ENCODE results near the gene MRPL36.
"Not testable (repeated sequence)": the region's sequence is repeated elsewhere in the genome, so short reads cannot be mapped to it uniquely, and the experiment has no call there.

MRPL36 gene

GRCh38 chr5:1796371-1797102, 3.1 kb downstream of the MRPL36 start:
- no peak for DNase-seq (ENCODE audit: low read depth in 2 of 2)

GRCh38 chr5:1795931-1796330, 3.7 kb downstream of the MRPL36 start:
- DNase-seq (ENCODE audit: low read depth in 2 of 2), result no peak

GRCh38 chr5:1795506-1795905, 4.1 kb downstream of the MRPL36 start:
- DNase-seq (ENCODE audit: low read depth in 2 of 2), result no peak

- no peak for DNase-seq (ENCODE audit: low read depth in 2 of 2)
Observed at GRCh38 chr5:1794901-1795290, 4.7 kb downstream of the MRPL36 start.

GRCh38 chr5:1793966-1794900, 5.4 kb downstream of the MRPL36 start:
- DNase-seq (ENCODE audit: low read depth in 2 of 2), result no peak

GRCh38 chr5:1793301-1793740, 6.3 kb downstream of the MRPL36 start:
- DNase-seq (ENCODE audit: low read depth in 2 of 2), result no peak

GRCh38 chr5:1792842-1793266, 6.8 kb downstream of the MRPL36 start:
- peak; percentile 27 to 60 for DNase-seq (ENCODE audit: low read depth in 2 of 2)

- DNase-seq (ENCODE audit: low read depth in 2 of 2), result no peak
Observed at GRCh38 chr5:1791176-1791575, 8.5 kb downstream of the MRPL36 start.

GRCh38 chr5:1789834-1790471, 9.7 kb downstream of the MRPL36 start:
- no peak for DNase-seq (ENCODE audit: low read depth in 2 of 2)

- DNase-seq (ENCODE audit: low read depth in 2 of 2), result not testable (repeated sequence)
Observed at GRCh38 chr5:1789438-1789833, 10.2 kb downstream of the MRPL36 start.

GRCh38 chr5:1788828-1789227, 10.8 kb downstream of the MRPL36 start:
- DNase-seq (ENCODE audit: low read depth in 2 of 2), result no peak

- no peak for DNase-seq (ENCODE audit: low read depth in 2 of 2)
Observed at GRCh38 chr5:1788200-1788599, 11.4 kb downstream of the MRPL36 start.

GRCh38 chr5:1787472-1788047, 12.1 kb downstream of the MRPL36 start:
- DNase-seq (ENCODE audit: low read depth in 2 of 2), result no peak

- no peak for DNase-seq (ENCODE audit: low read depth in 2 of 2)
Observed at GRCh38 chr5:1786621-1787471, 12.8 kb downstream of the MRPL36 start.

GRCh38 chr5:1785984-1786383, 13.7 kb downstream of the MRPL36 start:
- DNase-seq (ENCODE audit: low read depth in 2 of 2), result no peak

- DNase-seq (ENCODE audit: low read depth in 2 of 2), result no peak
Observed at GRCh38 chr5:1785062-1785461, 14.6 kb downstream of the MRPL36 start.

GRCh38 chr5:1784197-1785050, 15.2 kb downstream of the MRPL36 start:
- no peak for DNase-seq (ENCODE audit: low read depth in 2 of 2)

GRCh38 chr5:1783216-1783554, 16.5 kb downstream of the MRPL36 start:
- no peak for DNase-seq (ENCODE audit: low read depth in 2 of 2)

GRCh38 chr5:1782385-1783215, 17.0 kb downstream of the MRPL36 start:
- DNase-seq (ENCODE audit: low read depth in 2 of 2), result no peak

Data from stimulated activated CD4-positive, alpha-beta T cell treated with anti-CD3 and anti-CD28 coated beads, Interleukin-1b, Interleukin-23, amount 100 ng/mL, for 4 hours (primary cell).